B cell (primary cell): ENCODE results near the gene CYB5D1. TPM values are rescaled to one million over a fixed set of nuclear protein-coding genes. Genes with fewer than 3 reads are reported as not detected.

ENCODE experiments used
- ATAC-seq: fragments of 200-7000 bp; cut with Tn5 transposase; one replicate; pipeline ENCODE4 v1.10.0; 2021; ENCODE audit warnings: low read depth, mild to moderate bottlenecking, moderate number of reproducible peaks, moderate library complexity
- CTCF ChIA-PET: fragments of 350-600 bp; sonication (Branson Sonifier 250); formaldehyde crosslinking; loops from one replicate; lab custom pipeline; 2021; ENCODE audit warnings: antibody characterized with exemption, inconsistent platforms; lab: Charles Lee
- POLR2A ChIA-PET: fragments of 350-600 bp; sonication (Branson Sonifier 250); formaldehyde crosslinking; loops from one replicate; lab custom pipeline; 2021; ENCODE audit warnings: antibody characterized with exemption; lab: Charles Lee
- DNase-seq: peaks from one replicate; pipeline ENCODE4 v3.0.0; 2013
- H2AFZ ChIP-seq: 2 replicates; pipeline ENCODE4 v1.6.1; 2012; ENCODE audit warnings: mild to moderate bottlenecking, low read depth, low read length; ENCODE audit not compliant: insufficient read depth, poor library complexity, severe bottlenecking
- H3K27ac ChIP-seq, 2 donors: 1 replicate in 1 of 2; 2 replicates in 1 of 2; pipeline ENCODE4 v1.5.1; 2012 to 2013; ENCODE audit warnings: low read length in 2 of 2, mild to moderate bottlenecking in 2 of 2, moderate library complexity in 1 of 2
- H3K27me3 ChIP-seq, 4 experiments: fragments of 200-600 bp in 1 of 4; sonication (generic) in 1 of 4; replicated peaks in 1 of 4; 1 replicate in 2 of 4; 2 replicates in 2 of 4; pipeline versions ENCODE4 v1.6.1 to v1.7.0; 2013 to 2016; ENCODE audit warnings: low read length in 3 of 4, mild to moderate bottlenecking in 2 of 4, mixed read lengths in 1 of 4, moderate library complexity in 1 of 4; ENCODE audit not compliant: insufficient read depth in 4 of 4, control insufficient read depth in 3 of 4; ENCODE audit errors: control extremely low read depth in 1 of 4
- H3K36me3 ChIP-seq, 2 experiments: replicated peaks in 1 of 2; 1 replicate in 1 of 2; 2 replicates in 1 of 2; pipeline versions ENCODE4 v1.6.1 to v1.7.1; 2013; ENCODE audit warnings: low read length in 1 of 2; ENCODE audit not compliant: insufficient read depth in 2 of 2, control insufficient read depth in 1 of 2; ENCODE audit errors: control extremely low read depth in 1 of 2, extremely low read depth in 1 of 2
- H3K4me1 ChIP-seq, 2 donors: fragments of 200-600 bp in 1 of 2; sonication (generic) in 1 of 2; 1 replicate in 1 of 2; 2 replicates in 1 of 2; pipeline versions ENCODE4 v1.5.1 to v1.6.1; 2013 to 2017; ENCODE audit warnings: low read length in 2 of 2; ENCODE audit not compliant: control insufficient read depth in 2 of 2, insufficient read depth in 2 of 2
- H3K4me2 ChIP-seq: replicated peaks from 2 replicates; pipeline ENCODE3; 2012; ENCODE audit warnings: mild to moderate bottlenecking, low read depth, low read length; ENCODE audit not compliant: poor library complexity, severe bottlenecking
- H3K4me3 ChIP-seq, 5 experiments: fragments of 200-600 bp in 1 of 5; sonication (generic) in 1 of 5; 1 replicate in 3 of 5; 2 replicates in 2 of 5; pipeline versions ENCODE4 v1.5.1 to v1.7.0; 2011 to 2016; ENCODE audit warnings: low read length in 4 of 5, mild to moderate bottlenecking in 4 of 5, low read depth in 2 of 5, control low read depth in 1 of 5, moderate library complexity in 1 of 5; ENCODE audit not compliant: insufficient read depth in 1 of 5; ENCODE audit errors: control extremely low read depth in 1 of 5, extremely low read depth in 1 of 5
- H3K79me2 ChIP-seq: fragments of 200-600 bp; sonication (generic); one replicate; pipeline ENCODE4 v1.6.0; 2016; ENCODE audit warnings: low read length; ENCODE audit not compliant: control insufficient read depth, insufficient read depth
- H3K9ac ChIP-seq: fragments of 200-600 bp; sonication (generic); 2 replicates; pipeline ENCODE4 v1.6.1; 2017; ENCODE audit warnings: mild to moderate bottlenecking, low read length, moderate library complexity
- H3K9me3 ChIP-seq, 3 donors: one replicate each; pipeline versions ENCODE4 v1.6.1 to v1.7.1; 2013; ENCODE audit warnings: low read length in 2 of 3; ENCODE audit not compliant: control insufficient read depth in 2 of 3, insufficient read depth in 1 of 3; ENCODE audit errors: control extremely low read depth in 1 of 3
- H4K20me1 ChIP-seq: 2 replicates; pipeline ENCODE4 v1.6.0; 2012; ENCODE audit warnings: mild to moderate bottlenecking, low read length; ENCODE audit not compliant: insufficient read depth, control insufficient read depth, poor library complexity, severe bottlenecking
- H3K27ac Mint-ChIP-seq: one replicate; pipeline ENCODE4 v1.8.0; 2021; ENCODE audit warnings: mixed read lengths
- H3K27me3 Mint-ChIP-seq: one replicate; pipeline ENCODE4 v1.8.0; 2021; ENCODE audit warnings: mixed read lengths
- H3K4me1 Mint-ChIP-seq: one replicate; pipeline ENCODE4 v1.8.0; 2021; ENCODE audit warnings: mixed read lengths
- H3K4me3 Mint-ChIP-seq: one replicate; pipeline ENCODE4 v1.8.0; 2021; ENCODE audit warnings: mixed read lengths
- H3K9me3 Mint-ChIP-seq: one replicate; pipeline ENCODE4 v1.8.0; 2022; ENCODE audit warnings: mixed read lengths; ENCODE audit not compliant: insufficient read depth
- CTCF ChIP-seq: fragments of 200-600 bp; IDR thresholded peaks from one replicate; pipeline ENCODE4 v1.8.0; 2022; ENCODE audit warnings: antibody characterized with exemption, mild to moderate bottlenecking
- EZH2 ChIP-seq: IDR thresholded peaks from 2 replicates; pipeline ENCODE4 v1.6.1; 2012; ENCODE audit warnings: borderline replicate concordance, low read depth, mild to moderate bottlenecking, moderate library complexity, low read length; ENCODE audit not compliant: insufficient read depth, poor library complexity, severe bottlenecking
- WGBS: methylation state at CpG from one replicate; pipeline ENCODE4 v1.1.5; 2013; ENCODE audit warnings: missing lambda C conversion rate; ENCODE audit not compliant: insufficient coverage; 5-methylcytosine and 5-hydroxymethylcytosine counted together
- intact Hi-C: fragments of 100-400 bp; cut with micrococcal nuclease; formaldehyde crosslinking; loops from one replicate; pipeline ENCODE4 v1.10.0; 2022
- polyA plus RNA-seq: library from polyadenylated mRNA; depleted of rRNA; stranded (reverse); fragments of >200 nt; gene quantifications from 2 replicates; pipeline ENCODE4 v1.2.3, GENCODE V29; 2012
- total RNA-seq, 2 donors: library from RNA; stranded (reverse); fragments of 120-200 nt in 1 of 2; gene quantifications; 1 replicate in 1 of 2; 2 replicates in 1 of 2; pipeline versions ENCODE4 v1.2.3 to v1.2.4, GENCODE V29; 2013 to 2022

Gene CYB5D1
- total and polyA plus RNA-seq, 2 donors (not counting 1 experiment from before 2014, with no cell fraction given): 6.3 to 10.2 TPM

- Histone ChIP-seq H3K9me3 (no peaks in the 10 kb centered on the region), H3K9ac (no peak overlapping the region), H3K36me3 (peaks cover 0 to 41% of the 10 kb centered on the region in 2 experiments), H4K20me1 (peaks cover 84% of the 10 kb centered on the region), H3K4me1 (peaks cover 17 to 38% of the 10 kb centered on the region in 2 donors), H3K79me2 (peaks cover 31% of the 10 kb centered on the region), H3K4me3 (no peak overlapping the region), H3K27me3 (no peaks in the 10 kb centered on the region), H3K4me2 (no peak overlapping the region), H3K27ac (no peak overlapping the region), H2AFZ (no peak overlapping the region)
- no peak for ATAC-seq
- 93% methylated on average over 16 of the region's 20 CpGs for WGBS
- H3K4me1 Mint-ChIP-seq: peaks cover 33% of the 10 kb centered on the region
- H3K27ac Mint-ChIP-seq: no peak overlapping the region
- no peak for DNase-seq
- no peak overlapping the region for H3K4me3 Mint-ChIP-seq
- H3K27me3 Mint-ChIP-seq: no peaks in the 10 kb centered on the region
- no peaks in the 10 kb centered on the region for H3K9me3 Mint-ChIP-seq
- no peak for TF ChIP-seq CTCF
- no peak for TF ChIP-seq EZH2
- POLR2A ChIA-PET: no interaction called here
- intact Hi-C loops: loop anchor here (10.0 kb wide), 1 partner anchor 233 kb away; the partner anchor contains the start of gene FXR2
- CTCF ChIA-PET: interaction anchor here (5.7 kb wide), 1 partner anchor 13 kb away, joined by 53 read pairs; the partner anchor contains the start of gene KDM6B
These were observed 9.6 kb upstream of the CYB5D1 start for GRCh38 chr17:7848131-7848579.

GRCh38 chr17:7848739-7849129 lies 9.1 kb upstream of the CYB5D1 start:
- H3K9me3 ChIP-seq: no peaks in the 10 kb centered on the region
- peaks cover 0 to 41% of the 10 kb centered on the region in 2 experiments for H3K36me3 ChIP-seq
- peaks cover 84% of the 10 kb centered on the region for H4K20me1 ChIP-seq
- POLR2A ChIA-PET: no interaction called here
- CTCF ChIA-PET: interaction anchor here (4.0 kb wide), 1 partner anchor 15 kb away, joined by 49 read pairs; the partner anchor contains the start of gene KDM6B
- H2AFZ ChIP-seq: no peak overlapping the region
- DNase-seq (no peak), ATAC-seq (no peak)
- H3K4me3 Mint-ChIP-seq: no peak overlapping the region
- no peaks in the 10 kb centered on the region for H3K27me3 ChIP-seq
- H3K9me3 Mint-ChIP-seq: no peaks in the 10 kb centered on the region
- no peak overlapping the region for H3K27ac ChIP-seq
- H3K4me1 ChIP-seq: peaks cover 17 to 36% of the 10 kb centered on the region in 2 donors
- WGBS: 97% methylated on average over 12 of the region's 21 CpGs
- no peak overlapping the region for H3K9ac ChIP-seq
- H3K4me3 ChIP-seq: no peak overlapping the region
- no peak overlapping the region for H3K4me2 ChIP-seq
- no peaks in the 10 kb centered on the region for H3K27me3 Mint-ChIP-seq
- TF ChIP-seq EZH2 (no peak), CTCF (no peak)
- intact Hi-C loops: loop anchor here (10.0 kb wide), 1 partner anchor 234 kb away; the partner anchor contains the start of gene FXR2
- H3K79me2 ChIP-seq: peaks cover 31% of the 10 kb centered on the region
- peaks cover 30% of the 10 kb centered on the region for H3K4me1 Mint-ChIP-seq
- H3K27ac Mint-ChIP-seq: no peak overlapping the region
